ENCODE data around the gene SYMPK. TPM values are rescaled to one million over a fixed set of nuclear protein-coding genes. Genes with fewer than 3 reads are reported as not detected.

Gene SYMPK
- 100 to 1,000 TPM in 1 of 5 experiments, 10 to 100 TPM in 4; 81.3 to 110 (median 96.4) TPM for total RNA-seq
- polyA plus RNA-seq, result 10 to 100 TPM in 1 of 2 donors, 1 to 10 TPM in 1; 9.9 to 22.7 TPM
- total RNA-seq, result 101 reads per million, percentile 84 among the genes with 10 or more reads in this experiment

GRCh38 chr19:45862564-45863334 is at the start of gene SYMPK:
TSS of gene SYMPK (minus strand) at chr19:45863147. CDS start at chr19:45854495, 8,652 bp downstream.
- H3K27me3 ChIP-seq (ENCODE audit: control insufficient read depth in 2 of 2, insufficient read depth in 2 of 2, low read length in 2 of 2), result peaks cover 0 to 4% of the 10 kb centered on the region in 2 donors
- peaks cover 0 to 9% (median 4%) of the 10 kb centered on the region in 5 donors for H3K36me3 Mint-ChIP-seq
- peak within 1 kb of the TSS; percentile 86 for H3K27ac ChIP-seq (ENCODE audit: low read depth, low read length)
- H3K4me3 ChIP-seq (ENCODE audit: low read length), result peak within 1 kb of the TSS; percentile 95
- H3K27me3 Mint-ChIP-seq, result peaks cover 6 to 39% (median 21%) of the 10 kb centered on the region in 5 donors
- peaks cover 29 to 37% (median 36%) of the 10 kb centered on the region in 7 donors for H3K4me1 Mint-ChIP-seq
- H3K9me3 ChIP-seq (ENCODE audit: control insufficient read depth in 2 of 3, low read length in 3 of 3), result no peaks in the 10 kb centered on the region
- intact Hi-C loops (cut with micrococcal nuclease), result loop anchor here (1.0 to 10.0 kb wide), 20 partner anchors 24 to 1380 kb away; partner anchors contain the start of genes CCDC61 (in 2 of the 2), DMWD (in 2 of the 2), FBXO46 (in 2 of the 2) and IRF2BP1 (in 2 of the 2)
- H3K27ac Mint-ChIP-seq, result peak within 1 kb of the TSS; percentile 84 to 99 (median 95)
- POLR2A ChIA-PET, result interaction anchor here (0.5 to 1.3 kb wide), 7 partner anchors 24 to 851 kb away, joined by 3 to 6 read pairs (median 5); partner anchors contain the start of genes IRF2BP1 and MYPOP
- H3K9me3 Mint-ChIP-seq, result peaks cover 0 to 3% (median 0%) of the 10 kb centered on the region in 11 donors
- H3K36me3 ChIP-seq (ENCODE audit: control insufficient read depth in 2 of 3, insufficient read depth in 3 of 3, low read length in 3 of 3), result peaks cover 0 to 26% (median 3%) of the 10 kb centered on the region in 3 experiments
- H3K4me1 ChIP-seq (ENCODE audit: control insufficient read depth in 2 of 2, insufficient read depth in 2 of 2, low read length in 2 of 2), result peaks cover 12 to 15% of the 10 kb centered on the region in 2 donors
- DNase-seq, result peak; percentile 93 to 99 (median 99)
- CTCF ChIA-PET, result interaction anchor here (0.6 to 2.2 kb wide), 8 partner anchors 20 to 94 kb away, joined by 3 to 8 read pairs (median 6); partner anchors contain the start of genes IRF2BP1, MYPOP and SIX5
- peak within 1 kb of the TSS; percentile 90 to 100 (median 96) for H3K4me3 Mint-ChIP-seq
- ATAC-seq, result peak; percentile 99

- Mint-ChIP-seq H3K4me3 (no peak overlapping the region), H3K9me3 (no peaks in the 10 kb centered on the region), H3K4me1 (peaks cover 0 to 5% (median 0%) of the 10 kb centered on the region in 7 donors), H3K36me3 (peaks cover 0 to 4% (median 0%) of the 10 kb centered on the region in 5 donors), H3K27ac (peak overlapping the region in 1 of 9 donors; percentile 11), H3K27me3 (peaks cover 20 to 36% (median 27%) of the 10 kb centered on the region in 5 donors)
- ChIA-PET POLR2A (no interaction called here), CTCF (interaction anchor here (1.6 kb wide), 1 partner anchor 10 kb away, joined by 5 read pairs; no protein-coding TSS in a partner anchor)
- Histone ChIP-seq H3K9me3 (ENCODE audit: control insufficient read depth in 2 of 3, low read length in 3 of 3) (no peaks in the 10 kb centered on the region), H3K27me3 (ENCODE audit: control insufficient read depth in 2 of 2, insufficient read depth in 2 of 2, low read length in 2 of 2) (no peaks in the 10 kb centered on the region), H3K27ac (ENCODE audit: low read depth, low read length) (no peak overlapping the region), H3K4me3 (ENCODE audit: low read length) (no peak overlapping the region), H3K4me1 (ENCODE audit: control insufficient read depth in 2 of 2, insufficient read depth in 2 of 2, low read length in 2 of 2) (no peaks in the 10 kb centered on the region), H3K36me3 (ENCODE audit: control insufficient read depth in 2 of 3, insufficient read depth in 3 of 3, low read length in 3 of 3) (no peaks in the 10 kb centered on the region)
- intact Hi-C loops (cut with micrococcal nuclease), result no loop called here
- ATAC-seq (no peak), DNase-seq (no peak)
These were observed 48.3 kb upstream of the SYMPK start for GRCh38 chr19:45911291-45911690.

- H3K4me3 Mint-ChIP-seq, result no peak overlapping the region
- Histone ChIP-seq H3K4me1 (ENCODE audit: control insufficient read depth in 2 of 2, insufficient read depth in 2 of 2, low read length in 2 of 2) (no peaks in the 10 kb centered on the region), H3K27ac (ENCODE audit: low read depth, low read length) (no peak overlapping the region)
These were observed 46.0 kb upstream of the SYMPK start for GRCh38 chr19:45908956-45909355.

GRCh38 chr19:45906221-45906620 is 43.3 kb upstream of the SYMPK start:
- Histone ChIP-seq H3K36me3 (ENCODE audit: control insufficient read depth in 2 of 3, insufficient read depth in 3 of 3, low read length in 3 of 3) (peaks cover 0 to 5% (median 0%) of the 10 kb centered on the region in 3 experiments), H3K27ac (ENCODE audit: low read depth, low read length) (no peak overlapping the region), H3K4me3 (ENCODE audit: low read length) (no peak overlapping the region), H3K27me3 (ENCODE audit: control insufficient read depth in 2 of 2, insufficient read depth in 2 of 2, low read length in 2 of 2) (no peaks in the 10 kb centered on the region), H3K4me1 (ENCODE audit: control insufficient read depth in 2 of 2, insufficient read depth in 2 of 2, low read length in 2 of 2) (peaks cover 0 to 5% of the 10 kb centered on the region in 2 donors), H3K9me3 (ENCODE audit: control insufficient read depth in 2 of 3, low read length in 3 of 3) (no peaks in the 10 kb centered on the region)
- no peak for ATAC-seq
- no peak for DNase-seq
- peaks cover 5 to 28% (median 9%) of the 10 kb centered on the region in 5 donors for H3K27me3 Mint-ChIP-seq
- CTCF ChIA-PET, result no interaction called here
- intact Hi-C loops (cut with micrococcal nuclease), result no loop called here
- H3K4me3 Mint-ChIP-seq, result no peak overlapping the region
- H3K4me1 Mint-ChIP-seq, result peaks cover 0 to 14% (median 3%) of the 10 kb centered on the region in 7 donors
- H3K36me3 Mint-ChIP-seq, result peaks cover 0 to 4% (median 0%) of the 10 kb centered on the region in 5 donors
- no peaks in the 10 kb centered on the region for H3K9me3 Mint-ChIP-seq
- peak overlapping the region in 1 of 9 donors; percentile 54 for H3K27ac Mint-ChIP-seq
- POLR2A ChIA-PET, result interaction anchor here (0.7 kb wide), 1 partner anchor 1180 kb away, joined by 3 read pairs; no protein-coding TSS in a partner anchor

More at GRCh38 chr19:45908956-45909355, 46.0 kb upstream of the SYMPK start:
- ChIA-PET CTCF (no interaction called here), POLR2A (no interaction called here)
- Histone ChIP-seq H3K4me3 (ENCODE audit: low read length) (no peak overlapping the region), H3K36me3 (ENCODE audit: control insufficient read depth in 2 of 3, insufficient read depth in 3 of 3, low read length in 3 of 3) (no peaks in the 10 kb centered on the region), H3K27me3 (ENCODE audit: control insufficient read depth in 2 of 2, insufficient read depth in 2 of 2, low read length in 2 of 2) (no peaks in the 10 kb centered on the region), H3K9me3 (ENCODE audit: control insufficient read depth in 2 of 3, low read length in 3 of 3) (no peaks in the 10 kb centered on the region)
- DNase-seq (no peak), ATAC-seq (no peak)
- Mint-ChIP-seq H3K4me1 (peaks cover 0 to 4% (median 0%) of the 10 kb centered on the region in 7 donors), H3K27ac (no peak overlapping the region), H3K36me3 (peaks cover 0 to 4% (median 0%) of the 10 kb centered on the region in 5 donors), H3K9me3 (no peaks in the 10 kb centered on the region), H3K27me3 (peaks cover 17 to 34% (median 26%) of the 10 kb centered on the region in 5 donors)
- intact Hi-C loops (cut with micrococcal nuclease), result no loop called here

GRCh38 chr19:45905011-45905410 is 42.1 kb upstream of the SYMPK start:
- ChIA-PET POLR2A (no interaction called here), CTCF (interaction anchor here (0.7 kb wide), 1 partner anchor 23 kb away, joined by 3 read pairs; no protein-coding TSS in a partner anchor)
- H3K36me3 ChIP-seq (ENCODE audit: control insufficient read depth in 2 of 3, insufficient read depth in 3 of 3, low read length in 3 of 3), result peaks cover 0 to 5% (median 0%) of the 10 kb centered on the region in 3 experiments
- intact Hi-C loops (cut with micrococcal nuclease), result no loop called here
- Mint-ChIP-seq H3K27me3 (peaks cover 0 to 21% (median 4%) of the 10 kb centered on the region in 5 donors), H3K4me1 (peaks cover 8 to 24% (median 13%) of the 10 kb centered on the region in 7 donors), H3K9me3 (no peaks in the 10 kb centered on the region), H3K27ac (no peak overlapping the region), H3K4me3 (no peak overlapping the region), H3K36me3 (peaks cover 0 to 12% (median 4%) of the 10 kb centered on the region in 5 donors)
- no peak overlapping the region for H3K27ac ChIP-seq (ENCODE audit: low read depth, low read length)
- peaks cover 0 to 5% of the 10 kb centered on the region in 2 donors for H3K4me1 ChIP-seq (ENCODE audit: control insufficient read depth in 2 of 2, insufficient read depth in 2 of 2, low read length in 2 of 2)
- ATAC-seq, result no peak
- no peaks in the 10 kb centered on the region for H3K27me3 ChIP-seq (ENCODE audit: control insufficient read depth in 2 of 2, insufficient read depth in 2 of 2, low read length in 2 of 2)
- no peak for DNase-seq
- H3K9me3 ChIP-seq (ENCODE audit: control insufficient read depth in 2 of 3, low read length in 3 of 3), result no peaks in the 10 kb centered on the region
- H3K4me3 ChIP-seq (ENCODE audit: low read length), result no peak overlapping the region
